ENCODE measurements around the gene NCOA3. TPM values are rescaled to one million over a fixed set of nuclear protein-coding genes. Genes with fewer than 3 reads are reported as not detected.

Gene NCOA3
- total and polyA plus RNA-seq, 10 of the 15 experiments (the other 5 are each of a cell fraction or from before 2014, with no cell fraction given): 16.9 to 96.2 (median 73.6) TPM

DNA sequence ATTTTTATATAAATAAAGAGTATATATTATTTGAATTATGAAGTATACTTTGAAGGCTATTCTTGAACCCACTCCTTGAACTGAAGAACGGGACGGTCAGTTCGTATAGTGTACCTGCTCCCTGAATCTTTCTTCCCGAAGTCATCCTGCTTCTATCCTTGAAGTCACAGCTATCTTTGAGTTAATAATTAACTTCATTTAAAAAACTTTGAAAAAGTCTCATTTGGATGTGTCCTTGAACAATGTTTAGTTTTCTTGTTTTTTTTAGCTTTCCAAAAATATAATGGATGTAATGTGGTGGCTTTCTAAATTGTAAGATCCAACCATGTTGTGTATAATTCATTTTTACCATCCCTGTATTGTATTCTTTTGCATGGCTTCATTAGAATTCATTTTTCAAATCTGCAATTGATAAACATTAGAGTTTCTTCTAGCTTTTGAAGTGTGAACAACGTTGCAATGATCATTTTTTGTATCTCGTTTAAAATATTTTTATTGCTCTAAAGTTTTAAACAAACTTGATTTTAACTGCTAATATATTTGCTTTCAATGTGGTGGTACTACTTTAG, 94.4 kb downstream of the NCOA3 start:
- no peak overlapping the region for H3K27ac ChIP-seq (ENCODE audit: control insufficient read depth, insufficient read depth)
- no peak for DNase-seq (ENCODE audit: low read depth, low spot score)
- no peaks in the 10 kb centered on the region for H3K27me3 ChIP-seq (replicated peaks in 1 of 2; ENCODE audit: control insufficient read depth in 2 of 2, insufficient read depth in 2 of 2, low read length in 1 of 2)
- H3K36me3 ChIP-seq (ENCODE audit: control insufficient read depth in 2 of 2, insufficient read depth in 2 of 2, low read length in 1 of 2): peaks cover 1 to 27% of the 10 kb centered on the region in 2 experiments; a peak in 2 of 4 replicates
- H2AFZ ChIP-seq (ENCODE audit: control insufficient read depth, low read depth, low read length): no peak overlapping the region
- no peak for FAIRE-seq
- intact Hi-C loops (cut with micrococcal nuclease; ENCODE audit: unreplicated experiment): no loop called here
- in situ Hi-C loops (cut with MboI): no loop called here
- over 99% methylated on average over 6 of the region's 6 CpGs for WGBS (ENCODE audit: insufficient coverage, insufficient replicate concordance, low lambda C conversion rate, missing lambda C conversion rate)
- ChIA-PET SMC1A (ENCODE audit: uncharacterized antibody, unreplicated experiment) (interaction anchor here (0.7 to 1.5 kb wide), 4 partner anchors 11 to 103 kb away, joined by 3 to 4 read pairs (median 3); no protein-coding TSS in a partner anchor), CTCF (interaction anchor here (1.2 to 1.5 kb wide), 4 partner anchors 15 to 66 kb away, joined by 3 read pairs; no protein-coding TSS in a partner anchor), RAD21 (ENCODE audit: unreplicated experiment) (interaction anchor here (1.2 kb wide), 1 partner anchor 14 kb away, joined by 3 read pairs; no protein-coding TSS in a partner anchor), POLR2A (interaction anchor here (0.5 to 1.4 kb wide), 3 partner anchors 18 to 176 kb away, joined by 3 to 5 read pairs (median 3); no protein-coding TSS in a partner anchor)
- no peaks in the 10 kb centered on the region for H3K9me3 ChIP-seq (replicated peaks; ENCODE audit: control insufficient read depth, insufficient read depth, low read length)
- peaks cover 3% of the 10 kb centered on the region; the same call in 1 of the 2 replicates for H4K20me1 ChIP-seq (ENCODE audit: control insufficient read depth, insufficient read depth)
- BruUV-seq (replicated peaks): no TSS peak
- H3K79me2 ChIP-seq (ENCODE audit: control insufficient read depth, insufficient read depth, low read length): peaks cover 68% of the 10 kb centered on the region
- no peak overlapping the region for H3K4me3 ChIP-seq
- no peak for TF ChIP-seq PML (IDR thresholded peaks at IDR 0.05; ENCODE audit: low read length)
- TF ChIP-seq ETV6 (conservative IDR thresholded peaks at IDR 0.05 in 1 of 2, IDR thresholded peaks at IDR 0.05 in 1 of 2; ENCODE audit: borderline replicate concordance in 1 of 2, low read depth in 1 of 2): peak in 1 of 2 experiments; percentile 93; a peak in 2 of 4 replicates
- H3K9ac ChIP-seq (ENCODE audit: control insufficient read depth, insufficient read depth, low read length): no peak overlapping the region
- H3K4me2 ChIP-seq (ENCODE audit: control insufficient read depth, insufficient read depth): no peak overlapping the region
- no peaks in the 10 kb centered on the region; the same call in 1 of the 2 replicates for H3K4me1 ChIP-seq (ENCODE audit: control insufficient read depth, insufficient read depth, low read length)
- no peak for ATAC-seq

DNA sequence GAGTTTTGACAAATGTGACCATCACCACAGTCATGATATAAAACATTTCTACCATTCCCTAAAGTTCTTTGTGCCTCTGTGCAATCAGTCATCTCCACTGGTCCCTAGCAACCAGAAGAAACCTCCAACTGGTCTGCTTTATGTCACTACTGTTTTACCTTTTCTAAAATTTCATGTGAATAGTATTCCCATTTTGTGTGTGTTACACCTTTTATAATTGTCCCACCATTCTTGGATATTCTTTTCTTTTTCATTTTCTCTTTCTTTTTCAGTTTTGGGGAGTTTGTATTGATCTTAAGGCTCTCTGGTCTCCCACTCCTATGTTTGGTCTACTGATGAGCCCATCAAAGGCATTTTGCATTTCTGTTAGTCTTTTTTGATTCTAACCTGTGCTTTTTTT, 95.4 kb downstream of the NCOA3 start:
- no peak for TF ChIP-seq RB1 (IDR thresholded peaks at IDR 0.05; ENCODE audit: borderline replicate concordance)
- TF ChIP-seq ATF7 (IDR thresholded peaks at IDR 0.05; ENCODE audit: low read depth): no peak
- TF ChIP-seq HDAC6 (IDR thresholded peaks at IDR 0.05; ENCODE audit: unreplicated experiment): no peak
- no peak for TF ChIP-seq BHLHE40 (IDR thresholded peaks at IDR 0.05; ENCODE audit: borderline replicate concordance in 1 of 2, low read depth in 2 of 2, low read length in 1 of 2)
- peak; percentile 48; the same call in 1 of the 2 replicates for TF ChIP-seq NFXL1 (IDR thresholded peaks at IDR 0.05; ENCODE audit: borderline replicate concordance)
- TF ChIP-seq ETV6 (conservative IDR thresholded peaks at IDR 0.05 in 1 of 2, IDR thresholded peaks at IDR 0.05 in 1 of 2; ENCODE audit: borderline replicate concordance in 1 of 2, low read depth in 1 of 2): peak in 1 of 2 experiments; percentile 91; a peak in 1 of 4 replicates
- intact Hi-C loops (cut with micrococcal nuclease; ENCODE audit: unreplicated experiment) (no loop called here), in situ Hi-C loops (cut with MboI) (no loop called here)
- POLR2A ChIA-PET: no interaction called here
- ATAC-seq: no peak
- H3K27ac ChIP-seq (ENCODE audit: control insufficient read depth, insufficient read depth): no peak overlapping the region
- no peaks in the 10 kb centered on the region for H3K9me3 ChIP-seq (replicated peaks; ENCODE audit: control insufficient read depth, insufficient read depth, low read length)
- no peak for FAIRE-seq
- no peak overlapping the region for H2AFZ ChIP-seq (ENCODE audit: control insufficient read depth, low read depth, low read length)
- BruUV-seq (replicated peaks): no TSS peak
- peaks cover 70% of the 10 kb centered on the region for H3K79me2 ChIP-seq (ENCODE audit: control insufficient read depth, insufficient read depth, low read length)
- RAD21 ChIA-PET (ENCODE audit: unreplicated experiment): no interaction called here
- DNase-seq (ENCODE audit: low read depth, low spot score): no peak
- CTCF ChIA-PET: interaction anchor here (1.2 to 1.3 kb wide), 2 partner anchors 62 to 67 kb away, joined by 3 read pairs; no protein-coding TSS in a partner anchor
- SMC1A ChIA-PET (ENCODE audit: uncharacterized antibody, unreplicated experiment): no interaction called here
- peaks cover 1 to 27% of the 10 kb centered on the region in 2 experiments; a peak in 3 of 4 replicates for H3K36me3 ChIP-seq (ENCODE audit: control insufficient read depth in 2 of 2, insufficient read depth in 2 of 2, low read length in 1 of 2)
- H4K20me1 ChIP-seq (ENCODE audit: control insufficient read depth, insufficient read depth): peaks cover 2% of the 10 kb centered on the region; the same call in 1 of the 2 replicates
- H3K27me3 ChIP-seq (replicated peaks in 1 of 2; ENCODE audit: control insufficient read depth in 2 of 2, insufficient read depth in 2 of 2, low read length in 1 of 2): no peaks in the 10 kb centered on the region
- no peak overlapping the region for H3K4me2 ChIP-seq (ENCODE audit: control insufficient read depth, insufficient read depth)
- no peak overlapping the region for H3K4me3 ChIP-seq
- no peaks in the 10 kb centered on the region; the same call in 1 of the 2 replicates for H3K4me1 ChIP-seq (ENCODE audit: control insufficient read depth, insufficient read depth, low read length)
- H3K9ac ChIP-seq (ENCODE audit: control insufficient read depth, insufficient read depth, low read length): no peak overlapping the region

Measured in GM12878 (cell line).